GM18505 (cell line): ENCODE measurements around the gene UNC13B.

Experiments used
- ATAC-seq: cut with Tn5 transposase; IDR thresholded peaks from one replicate; pipeline ENCODE4 v1.9.1; 2021; ENCODE audit not compliant: unreplicated experiment
- POLR2A ChIP-seq: IDR thresholded peaks from 4 replicates; pipeline ENCODE4 v1.6.1; 2011; ENCODE audit warnings: borderline replicate concordance; ENCODE audit not compliant: insufficient read depth, insufficient read length; ENCODE audit errors: extremely low read depth

UNC13B gene

DNA sequence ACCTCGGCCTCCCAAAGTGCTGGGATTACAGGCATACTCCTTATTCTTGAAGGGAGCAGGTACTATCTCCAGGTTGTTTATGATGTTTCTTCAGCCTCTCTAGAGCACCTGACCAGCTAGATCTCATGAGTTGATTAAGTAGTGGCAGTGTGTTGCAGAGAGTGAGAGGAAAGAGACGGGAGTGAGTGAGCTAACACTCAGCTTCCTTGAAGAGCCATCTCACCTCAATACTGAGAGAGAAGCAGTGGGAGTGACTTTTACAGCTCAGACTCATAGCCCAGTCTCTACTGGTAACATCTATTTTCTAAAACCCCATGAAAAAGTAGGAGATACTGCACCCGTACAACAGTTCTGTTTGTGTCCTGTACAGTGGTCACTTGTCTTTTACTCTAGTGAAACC, 284.2 kb downstream of the UNC13B start:
- TF ChIP-seq POLR2A: no peak
- ATAC-seq: no peak

DNA sequence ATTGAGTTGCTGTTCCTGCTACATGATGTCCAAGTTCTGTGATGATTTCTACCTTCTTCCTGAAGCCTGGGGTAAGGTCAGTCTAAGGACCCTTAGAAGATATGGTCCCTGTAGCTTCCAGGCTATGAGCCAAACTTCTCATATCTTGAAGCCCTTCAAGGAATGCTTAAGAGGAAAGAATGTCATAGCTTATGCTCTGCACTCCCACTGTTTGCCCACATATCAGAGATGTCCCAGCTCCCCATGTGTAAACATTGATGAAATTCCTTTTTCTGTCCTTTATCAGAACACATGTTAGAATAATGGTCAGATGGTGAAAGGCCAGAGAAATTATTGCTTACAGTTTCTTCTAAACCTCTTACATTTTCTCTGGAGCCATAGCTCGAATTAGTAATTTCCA, 286.7 kb downstream of the UNC13B start:
- TF ChIP-seq POLR2A: no peak

DNA sequence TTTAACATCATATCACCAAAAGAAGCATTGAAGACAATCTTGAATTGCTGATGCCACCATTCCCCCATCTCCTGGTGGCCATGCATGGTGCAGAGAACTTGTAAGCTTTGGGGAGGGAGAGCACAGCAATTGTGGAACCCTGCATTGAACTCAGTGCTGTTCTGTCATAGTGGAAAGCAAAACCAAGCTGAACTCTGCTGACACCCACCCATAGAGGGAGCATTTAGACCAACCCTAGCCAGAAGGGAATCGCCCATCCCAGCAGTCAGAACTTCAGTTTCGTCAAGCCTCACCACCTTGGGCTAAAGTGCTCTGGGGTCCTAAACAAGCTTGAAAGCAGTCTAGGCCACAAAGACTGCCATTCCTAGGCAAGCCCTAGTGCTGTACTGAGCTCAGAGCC, 290.7 kb downstream of the UNC13B start:
- ATAC-seq: no peak
- TF ChIP-seq POLR2A: no peak

More for the DNA sequence above, 286.7 kb downstream of the UNC13B start:
- ATAC-seq: no peak

DNA sequence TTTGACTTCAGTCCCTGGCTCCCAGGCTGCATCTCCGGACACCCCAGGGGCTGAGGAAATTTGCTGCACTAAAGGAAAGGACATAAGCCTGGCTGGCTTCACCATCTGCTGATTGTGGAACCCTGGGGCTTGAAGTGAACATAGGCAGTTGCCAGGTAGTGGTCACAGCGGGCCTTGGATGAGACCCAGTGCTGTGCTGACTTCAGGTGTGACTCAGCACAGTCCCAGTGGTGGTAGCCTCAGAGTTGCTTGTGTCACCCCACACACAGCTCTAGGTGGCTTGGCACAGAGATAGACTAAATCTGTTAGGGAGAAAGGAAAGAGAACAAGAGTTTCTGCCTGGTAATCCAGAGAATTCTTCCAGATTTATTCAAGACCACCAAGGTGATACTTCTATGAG, 292.0 kb downstream of the UNC13B start:
- no peak for TF ChIP-seq POLR2A
- no peak for ATAC-seq
